Measurements from ENCODE around the gene GPR146. TPM values are rescaled to one million over a fixed set of nuclear protein-coding genes. Genes with fewer than 3 reads are reported as not detected.

Gene GPR146
- total and polyA plus RNA-seq, 9 of the 15 experiments (the other 6 are each of a cell fraction or from before 2014, with no cell fraction given): 0.22 to 3.6 (median 0.64) TPM; not detected in 2

DNA sequence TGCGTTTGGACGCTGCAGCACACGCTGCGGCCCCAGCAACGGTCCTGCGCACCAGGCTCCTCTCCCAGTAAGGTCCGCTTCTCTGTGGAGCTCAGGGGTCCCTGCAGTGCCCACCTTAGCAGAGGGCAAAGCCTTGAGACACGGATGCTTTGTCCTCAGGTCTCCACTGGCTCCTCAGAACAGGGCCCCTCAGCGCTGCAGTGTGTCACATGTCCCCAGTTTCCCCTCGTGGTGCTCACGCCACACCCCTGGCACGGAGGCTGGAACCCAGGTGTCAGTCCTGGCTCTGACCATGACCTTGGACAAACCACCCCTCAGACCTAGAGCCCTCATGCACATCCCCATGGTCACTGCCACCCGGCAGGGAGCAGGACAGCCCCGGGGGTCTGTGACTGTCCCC, 23.7 kb downstream of the GPR146 start:
- ATAC-seq: no peak
- H3K27me3 ChIP-seq (ENCODE audit: control insufficient read depth in 2 of 2, insufficient read depth in 2 of 2, low read length in 2 of 2): no peaks in the 10 kb centered on the region; a peak in 1 of 5 replicates
- intact Hi-C loops (cut with micrococcal nuclease): no loop called here

More for the DNA sequence above, 23.7 kb downstream of the GPR146 start:
- no peak overlapping the region for H3K4me2 ChIP-seq (ENCODE audit: insufficient read depth, low read length)
- WGBS (ENCODE audit: insufficient coverage, low coverage, missing lambda C conversion rate): 68% methylated on average over 5 of the region's 14 CpGs
- H3K9me3 ChIP-seq (replicated peaks; ENCODE audit: control insufficient read depth, insufficient read depth, low read depth, low read length): peaks cover 3% of the 10 kb centered on the region; the same call in 1 of the 2 replicates
- DNase-seq (ENCODE audit: extremely low read depth in 1 of 4, low spot score in 3 of 4) (no peak), FAIRE-seq (no peak)
- H3K36me3 ChIP-seq (ENCODE audit: control insufficient read depth, insufficient read depth, low read length): no peaks in the 10 kb centered on the region
- ChIA-PET POLR2A (interaction anchor here (1.0 kb wide), 1 partner anchor 75 kb away, joined by 3 read pairs; no protein-coding TSS in a partner anchor), CTCF (ENCODE audit: low intra/inter-chr PET ratio) (interaction anchor here (1.2 kb wide), 1 partner anchor 75 kb away, joined by 6 read pairs; no protein-coding TSS in a partner anchor)
- H3K4me3 ChIP-seq: no peak overlapping the region
- no peak overlapping the region for H3K27ac ChIP-seq (ENCODE audit: extremely low read depth, low read depth, low read length)
- in situ Hi-C loops (cut with MboI): no loop called here
- no peaks in the 10 kb centered on the region for H3K9me1 ChIP-seq (ENCODE audit: control insufficient read depth, insufficient read depth, low read length)
- H4K20me1 ChIP-seq (replicated peaks; ENCODE audit: control insufficient read depth, insufficient read depth, low read length): peaks cover 11% of the 10 kb centered on the region; the same call in 1 of the 2 replicates
- H3K9ac ChIP-seq (ENCODE audit: insufficient read depth in 1 of 2, low read depth in 2 of 2, low read length in 2 of 2): peak overlapping the region in 1 of 2 experiments; percentile 60; a peak in 2 of 4 replicates
- BruUV-seq (replicated peaks): no TSS peak
- H3K79me2 ChIP-seq (ENCODE audit: control insufficient read depth, insufficient read depth, low read length): no peaks in the 10 kb centered on the region
- H2AFZ ChIP-seq (ENCODE audit: low read depth, low read length): no peak overlapping the region
- TF ChIP-seq, protein P1, sequence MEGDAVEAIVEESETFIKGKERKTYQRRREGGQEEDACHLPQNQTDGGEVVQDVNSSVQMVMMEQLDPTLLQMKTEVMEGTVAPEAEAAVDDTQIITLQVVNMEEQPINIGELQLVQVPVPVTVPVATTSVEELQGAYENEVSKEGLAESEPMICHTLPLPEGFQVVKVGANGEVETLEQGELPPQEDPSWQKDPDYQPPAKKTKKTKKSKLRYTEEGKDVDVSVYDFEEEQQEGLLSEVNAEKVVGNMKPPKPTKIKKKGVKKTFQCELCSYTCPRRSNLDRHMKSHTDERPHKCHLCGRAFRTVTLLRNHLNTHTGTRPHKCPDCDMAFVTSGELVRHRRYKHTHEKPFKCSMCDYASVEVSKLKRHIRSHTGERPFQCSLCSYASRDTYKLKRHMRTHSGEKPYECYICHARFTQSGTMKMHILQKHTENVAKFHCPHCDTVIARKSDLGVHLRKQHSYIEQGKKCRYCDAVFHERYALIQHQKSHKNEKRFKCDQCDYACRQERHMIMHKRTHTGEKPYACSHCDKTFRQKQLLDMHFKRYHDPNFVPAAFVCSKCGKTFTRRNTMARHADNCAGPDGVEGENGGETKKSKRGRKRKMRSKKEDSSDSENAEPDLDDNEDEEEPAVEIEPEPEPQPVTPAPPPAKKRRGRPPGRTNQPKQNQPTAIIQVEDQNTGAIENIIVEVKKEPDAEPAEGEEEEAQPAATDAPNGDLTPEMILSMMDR (IDR thresholded peaks at IDR 0.05 in 2 of 3, conservative IDR thresholded peaks at IDR 0.05 in 1 of 3; ENCODE audit: insufficient read depth in 2 of 3, low read depth in 1 of 3, low read length in 3 of 3): no peak
- peaks cover 4 to 45% of the 10 kb centered on the region in 2 experiments; a peak in 2 of 5 replicates for H3K4me1 ChIP-seq (replicated peaks in 1 of 2; ENCODE audit: control insufficient read depth in 2 of 2, insufficient read depth in 2 of 2, low read length in 2 of 2)
